A673 (cell line): ENCODE data around the gene TNS1.

Experiments
- EZH2 ChIP-seq: fragments of 200-600 bp; sonication (generic); IDR thresholded peaks from 2 replicates; pipeline ENCODE4 v1.6.1; 2017; ENCODE audit warnings: borderline replicate concordance, low read depth, mild to moderate bottlenecking, mixed read lengths, antibody characterized with exemption, low read length; ENCODE audit not compliant: poor library complexity, severe bottlenecking
- TF ChIP-seq, protein P1 (sequence below): fragments of 300-800, 200-600 bp; sonication (generic); conservative IDR thresholded peaks from 2 replicates; pipeline ENCODE4 v1.5.1; 2017; ENCODE audit warnings: low read depth, mild to moderate bottlenecking, antibody characterized with exemption, low read length, moderate library complexity, mixed read lengths

DNA sequence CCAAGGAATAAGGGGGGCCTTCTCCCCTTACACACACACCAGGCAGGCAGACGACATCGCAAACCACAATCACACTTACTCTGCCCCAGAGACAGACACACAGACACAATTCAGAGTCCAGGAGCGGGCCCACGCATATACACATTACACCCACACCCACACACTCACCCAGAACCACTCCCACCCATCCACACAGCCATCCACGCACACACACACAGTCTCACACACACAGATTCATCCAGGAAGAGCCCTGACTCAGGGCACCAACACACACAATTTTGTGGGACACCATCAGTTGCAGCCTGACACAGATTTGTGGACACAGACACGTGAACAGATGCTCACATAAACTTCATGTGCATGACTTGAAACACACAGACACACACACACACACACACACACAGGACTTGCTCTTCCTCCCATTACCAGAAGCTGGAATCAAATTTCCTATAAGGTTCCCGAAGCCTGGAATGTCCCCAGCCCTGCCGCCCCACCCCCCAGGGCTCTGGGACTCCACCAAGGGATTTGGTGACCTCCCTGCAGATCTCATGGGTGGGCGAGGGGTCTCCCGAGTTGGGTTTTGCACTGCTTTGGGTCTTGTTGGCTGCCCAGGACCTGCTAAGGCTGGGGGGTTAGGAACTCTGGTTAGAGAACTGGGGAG, 23.5 kb downstream of the TNS1 start:
- TF ChIP-seq, protein P1, sequence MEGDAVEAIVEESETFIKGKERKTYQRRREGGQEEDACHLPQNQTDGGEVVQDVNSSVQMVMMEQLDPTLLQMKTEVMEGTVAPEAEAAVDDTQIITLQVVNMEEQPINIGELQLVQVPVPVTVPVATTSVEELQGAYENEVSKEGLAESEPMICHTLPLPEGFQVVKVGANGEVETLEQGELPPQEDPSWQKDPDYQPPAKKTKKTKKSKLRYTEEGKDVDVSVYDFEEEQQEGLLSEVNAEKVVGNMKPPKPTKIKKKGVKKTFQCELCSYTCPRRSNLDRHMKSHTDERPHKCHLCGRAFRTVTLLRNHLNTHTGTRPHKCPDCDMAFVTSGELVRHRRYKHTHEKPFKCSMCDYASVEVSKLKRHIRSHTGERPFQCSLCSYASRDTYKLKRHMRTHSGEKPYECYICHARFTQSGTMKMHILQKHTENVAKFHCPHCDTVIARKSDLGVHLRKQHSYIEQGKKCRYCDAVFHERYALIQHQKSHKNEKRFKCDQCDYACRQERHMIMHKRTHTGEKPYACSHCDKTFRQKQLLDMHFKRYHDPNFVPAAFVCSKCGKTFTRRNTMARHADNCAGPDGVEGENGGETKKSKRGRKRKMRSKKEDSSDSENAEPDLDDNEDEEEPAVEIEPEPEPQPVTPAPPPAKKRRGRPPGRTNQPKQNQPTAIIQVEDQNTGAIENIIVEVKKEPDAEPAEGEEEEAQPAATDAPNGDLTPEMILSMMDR: no peak
- TF ChIP-seq EZH2: no peak
